Endodermal cell (in vitro differentiated cells): Measurements from ENCODE around the gene GRM8. TPM values are rescaled to one million over a fixed set of nuclear protein-coding genes. Genes with fewer than 3 reads are reported as not detected.
"Not testable (repeated sequence)": the region's sequence is repeated elsewhere in the genome, so short reads cannot be mapped to it uniquely, and the experiment has no call there.

Experiments used
- DNase-seq: peaks from one replicate; pipeline ENCODE4 v3.0.0-alpha.2; 2017
- H3K27ac ChIP-seq: 2 replicates; pipeline ENCODE4 v1.5.1; 2013; ENCODE audit warnings: mild to moderate bottlenecking, low read depth, low read length, moderate library complexity
- H3K27me3 ChIP-seq: 2 replicates; pipeline ENCODE4 v1.6.1; 2013; ENCODE audit warnings: mild to moderate bottlenecking, low read length, moderate library complexity; ENCODE audit not compliant: insufficient read depth, control insufficient read depth, poor library complexity, severe bottlenecking
- H3K36me3 ChIP-seq: 2 replicates; pipeline ENCODE4 v1.7.0; 2013; ENCODE audit warnings: mild to moderate bottlenecking, low read length, moderate library complexity; ENCODE audit not compliant: control insufficient read depth, insufficient read depth
- H3K4me1 ChIP-seq: one replicate; pipeline ENCODE4 v1.7.0; 2013; ENCODE audit warnings: low read length; ENCODE audit not compliant: control insufficient read depth, insufficient read depth
- H3K4me3 ChIP-seq: 2 replicates; pipeline ENCODE4 v1.5.1; 2013; ENCODE audit warnings: mild to moderate bottlenecking, low read length, moderate library complexity
- H3K9ac ChIP-seq: 2 replicates; pipeline ENCODE4 v1.6.1; 2013; ENCODE audit warnings: mild to moderate bottlenecking, low read length, moderate library complexity; ENCODE audit not compliant: poor library complexity, severe bottlenecking; ENCODE audit errors: extremely low read depth
- H3K9me3 ChIP-seq: 2 replicates; pipeline ENCODE4 v1.6.1; 2013; ENCODE audit warnings: mild to moderate bottlenecking, low read length, moderate library complexity; ENCODE audit not compliant: control insufficient read depth
- H3K27ac Mint-ChIP-seq: 2 replicates; pipeline ENCODE4 v1.8.0; 2020; ENCODE audit warnings: mixed read lengths
- H3K27me3 Mint-ChIP-seq: 2 replicates; pipeline ENCODE4 v1.8.0; 2021; ENCODE audit warnings: mild to moderate bottlenecking, mixed read lengths; ENCODE audit not compliant: insufficient read depth
- H3K36me3 Mint-ChIP-seq: 2 replicates; pipeline ENCODE4 v1.8.0; 2020; ENCODE audit warnings: low read depth, mixed read lengths
- H3K4me1 Mint-ChIP-seq: 2 replicates; pipeline ENCODE4 v1.8.0; 2020; ENCODE audit warnings: mixed read lengths
- H3K4me3 Mint-ChIP-seq: 2 replicates; pipeline ENCODE4 v1.8.0; 2020; ENCODE audit warnings: mild to moderate bottlenecking, moderate library complexity, mixed read lengths
- H3K9me3 Mint-ChIP-seq: 2 replicates; pipeline ENCODE4 v1.8.0; 2020; ENCODE audit warnings: mild to moderate bottlenecking, mixed read lengths
- CTCF ChIP-seq: fragments of 200-600 bp; sonication (generic); conservative IDR thresholded peaks from 2 replicates; pipeline ENCODE4 v1.5.0; 2021; ENCODE audit warnings: antibody characterized with exemption, mild to moderate bottlenecking
- WGBS, 2 experiments: methylation state at CpG; one replicate each; pipeline versions ENCODE4 v1.1.5 to v1.1.7; 2013; ENCODE audit warnings: missing lambda C conversion rate in 2 of 2, mixed read lengths in 1 of 2; ENCODE audit not compliant: insufficient coverage in 1 of 2, insufficient read length in 1 of 2; 5-methylcytosine and 5-hydroxymethylcytosine counted together
- total RNA-seq, 2 donors: library from RNA; stranded (reverse); fragmentation: NEBNext Ultra II Directional in 1 of 2; extraction: Animal tissue kit (Norgen Biotek cat#: 25700) in 1 of 2; gene quantifications; 2 replicates in 1 of 2; 3 replicates in 1 of 2; pipeline ENCODE4 v1.2.1, GENCODE V29; 2021

GRM8 gene
- total RNA-seq, 2 donors from 2014 or later = 0.93 to 2.0 TPM

- Mint-ChIP-seq H3K27me3 (no peaks in the 10 kb centered on the region), H3K4me1 (peaks cover 23% of the 10 kb centered on the region), H3K27ac (no peak overlapping the region), H3K36me3 (no peaks in the 10 kb centered on the region), H3K4me3 (no peak overlapping the region), H3K9me3 (no peaks in the 10 kb centered on the region)
- no peaks in the 10 kb centered on the region for H3K36me3 ChIP-seq
- TF ChIP-seq CTCF = no peak
- no peak overlapping the region for H3K4me3 ChIP-seq
- H3K27ac ChIP-seq = no peak overlapping the region
- H3K9me3 ChIP-seq = no peaks in the 10 kb centered on the region
- WGBS, 2 experiments = 75 to 94% methylated on average over 2 to 4 of the region's 4 CpGs
- no peaks in the 10 kb centered on the region for H3K4me1 ChIP-seq
- H3K9ac ChIP-seq = no peak overlapping the region
- no peaks in the 10 kb centered on the region for H3K27me3 ChIP-seq
- no peak for DNase-seq
Observed at GRCh38 chr7:126881315-126881714, 371.4 kb downstream of the GRM8 start.

- 91 to 100% methylated on average over 1 to 3 of the region's 3 CpGs for WGBS, 2 experiments
- DNase-seq, H3K9me3 ChIP-seq, H3K36me3 Mint-ChIP-seq, H3K27me3 ChIP-seq, H3K4me3 ChIP-seq, H3K27ac ChIP-seq, H3K27ac Mint-ChIP-seq, H3K27me3 Mint-ChIP-seq, H3K36me3 ChIP-seq, H3K4me1 Mint-ChIP-seq, H3K4me3 Mint-ChIP-seq, H3K4me1 ChIP-seq, H3K9me3 Mint-ChIP-seq, H3K9ac ChIP-seq: not testable (repeated sequence)
Observed at GRCh38 chr7:126876536-126876935, 376.2 kb downstream of the GRM8 start.

- 53% methylated on average over 2 of the region's 2 CpGs; no CpG with 5 or more reads in 1 of the 2 experiments for WGBS, 2 experiments
- peaks cover 2% of the 10 kb centered on the region for H3K4me1 Mint-ChIP-seq
- no peaks in the 10 kb centered on the region for H3K27me3 Mint-ChIP-seq
Observed at GRCh38 chr7:126856691-126857291, 395.9 kb downstream of the GRM8 start.

More at GRCh38 chr7:126856691-126857291, 395.9 kb downstream of the GRM8 start:
- no peaks in the 10 kb centered on the region for H3K27me3 ChIP-seq
- no peak overlapping the region for H3K9ac ChIP-seq
- H3K27ac Mint-ChIP-seq = no peak overlapping the region
- H3K9me3 ChIP-seq = no peaks in the 10 kb centered on the region
- peaks cover 4% of the 10 kb centered on the region for H3K4me1 ChIP-seq
- no peak overlapping the region for H3K4me3 ChIP-seq
- H3K4me3 Mint-ChIP-seq = no peak overlapping the region
- peak; percentile 85 for TF ChIP-seq CTCF
- no peaks in the 10 kb centered on the region for H3K9me3 Mint-ChIP-seq
- H3K36me3 ChIP-seq = no peaks in the 10 kb centered on the region
- no peak for DNase-seq
- no peaks in the 10 kb centered on the region for H3K36me3 Mint-ChIP-seq
- no peak overlapping the region for H3K27ac ChIP-seq
